Measurements from ENCODE around the gene RASGRP3. TPM values are rescaled to one million over a fixed set of nuclear protein-coding genes. Genes with fewer than 3 reads are reported as not detected.

The RASGRP3 gene
- polyA plus RNA-seq, 3 donors from 2014 or later: 1.8 to 2.5 TPM; not detected in 1

GRCh38 chr2:33561872-33562271, 85.4 kb downstream of the RASGRP3 start:
- Mint-ChIP-seq H3K9me3 (no peaks in the 10 kb centered on the region), H3K27me3 (ENCODE audit: low read depth in 3 of 3) (peaks cover 0 to 1% (median 0%) of the 10 kb centered on the region in 3 donors), H3K4me1 (no peaks in the 10 kb centered on the region), H3K36me3 (peaks cover 21 to 25% (median 22%) of the 10 kb centered on the region in 3 donors), H3K27ac (no peak overlapping the region), H3K4me3 (no peak overlapping the region)
- DNase-seq: no peak

DNA sequence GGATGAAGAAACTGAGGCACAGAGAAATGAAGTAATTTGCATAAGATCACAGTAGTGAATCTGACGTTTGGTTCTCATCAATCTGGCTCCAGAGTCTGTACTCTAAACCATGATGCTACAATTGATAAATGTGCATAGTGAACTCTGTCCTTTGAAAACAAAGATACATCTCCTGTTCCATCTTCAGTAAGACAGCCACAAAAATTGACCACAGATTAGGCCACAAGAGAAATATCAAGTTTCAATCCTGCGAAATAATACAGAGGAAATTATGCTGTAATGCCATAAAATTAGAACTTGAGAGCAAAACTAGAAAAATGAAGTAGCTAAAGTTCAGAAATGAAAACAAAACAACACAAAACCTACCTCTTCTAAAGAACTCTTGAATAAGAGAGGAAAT, 94.2 kb downstream of the RASGRP3 start:
- no peak for DNase-seq
- H3K27me3 Mint-ChIP-seq (ENCODE audit: low read depth in 3 of 3): no peaks in the 10 kb centered on the region
- no peak overlapping the region for H3K27ac Mint-ChIP-seq
- no peak overlapping the region for H3K4me3 Mint-ChIP-seq
- H3K36me3 Mint-ChIP-seq: peaks cover 0 to 4% (median under 1%) of the 10 kb centered on the region in 3 donors
- H3K4me1 Mint-ChIP-seq: no peaks in the 10 kb centered on the region
- H3K9me3 Mint-ChIP-seq: no peaks in the 10 kb centered on the region

DNA sequence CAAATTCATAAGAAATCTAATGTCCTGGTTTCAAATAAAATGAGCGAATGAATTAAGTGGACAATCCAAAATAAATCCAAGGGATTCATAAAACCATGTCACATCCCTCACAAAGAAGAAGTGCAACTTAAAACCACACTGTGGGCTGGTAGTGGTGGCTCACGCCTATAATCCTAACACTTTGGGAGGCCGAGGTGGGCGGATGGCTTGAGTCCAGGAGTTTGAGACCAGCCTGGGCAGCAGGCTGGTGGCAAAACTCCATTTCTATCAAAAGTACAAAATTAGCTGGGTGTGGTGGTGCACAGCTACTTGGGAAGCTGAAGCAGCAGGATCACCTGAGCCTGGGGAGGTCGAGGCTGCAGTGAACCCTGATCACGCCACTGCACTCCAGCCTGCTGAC, 97.2 kb downstream of the RASGRP3 start:
- Mint-ChIP-seq H3K9me3 (no peaks in the 10 kb centered on the region), H3K36me3 (no peaks in the 10 kb centered on the region), H3K27ac (no peak overlapping the region), H3K4me1 (no peaks in the 10 kb centered on the region), H3K4me3 (no peak overlapping the region), H3K27me3 (ENCODE audit: low read depth in 3 of 3) (no peaks in the 10 kb centered on the region)
- DNase-seq: no peak

DNA sequence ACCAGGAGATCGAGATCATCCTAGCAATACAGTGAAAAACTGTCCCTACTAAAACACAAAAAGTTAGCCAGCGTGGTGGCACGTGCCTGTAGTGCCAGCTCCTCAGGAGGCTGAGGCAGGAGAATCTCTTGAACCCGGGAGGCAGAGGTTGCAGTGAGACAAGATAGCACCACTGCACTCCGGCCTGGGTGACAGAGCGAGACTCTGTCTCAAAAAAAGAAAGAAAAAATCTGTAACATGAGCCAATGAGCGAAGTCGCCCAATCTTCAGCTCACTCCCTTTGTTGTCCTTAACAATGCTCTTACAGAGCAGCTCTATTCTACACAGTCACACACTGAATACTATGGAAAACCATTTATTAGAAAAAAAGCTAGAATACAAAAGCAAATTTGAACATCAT, 100.6 kb downstream of the RASGRP3 start:
- Mint-ChIP-seq H3K27me3 (ENCODE audit: low read depth in 3 of 3) (peaks cover 0 to 2% (median 0%) of the 10 kb centered on the region in 3 donors), H3K27ac (no peak overlapping the region), H3K4me1 (no peaks in the 10 kb centered on the region), H3K9me3 (no peaks in the 10 kb centered on the region), H3K36me3 (peaks cover 3 to 4% (median 4%) of the 10 kb centered on the region in 3 donors), H3K4me3 (no peak overlapping the region)
- no peak for DNase-seq

DNA sequence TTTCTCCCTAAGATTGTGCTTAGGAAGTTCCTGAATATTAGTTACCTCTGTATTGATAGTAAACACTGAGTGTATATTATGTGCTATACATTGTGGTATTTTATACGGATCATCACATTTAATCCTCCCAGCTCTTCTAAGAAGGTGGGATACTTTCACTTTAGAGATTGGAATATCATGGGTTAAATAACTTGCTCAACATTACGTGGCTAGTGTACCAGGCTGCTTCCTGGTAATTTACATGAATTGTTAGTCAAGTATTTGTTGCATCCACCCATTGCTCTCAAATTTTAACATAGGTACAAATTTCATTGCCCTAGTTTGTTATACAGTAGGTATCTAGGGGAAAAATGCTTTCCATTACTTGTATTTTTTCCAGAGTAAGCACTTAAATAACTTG, 101.2 kb downstream of the RASGRP3 start:
- Mint-ChIP-seq H3K27ac (no peak overlapping the region), H3K9me3 (no peaks in the 10 kb centered on the region), H3K4me1 (no peaks in the 10 kb centered on the region), H3K36me3 (peaks cover 6 to 8% (median 7%) of the 10 kb centered on the region in 3 donors), H3K27me3 (ENCODE audit: low read depth in 3 of 3) (peaks cover 0 to 2% (median 0%) of the 10 kb centered on the region in 3 donors), H3K4me3 (no peak overlapping the region)
- no peak for DNase-seq

- Mint-ChIP-seq H3K9me3 (no peaks in the 10 kb centered on the region), H3K27ac (peak overlapping the region in 1 of 6 donors; percentile 50), H3K36me3 (peaks cover 8 to 11% (median 10%) of the 10 kb centered on the region in 3 donors), H3K27me3 (ENCODE audit: low read depth in 3 of 3) (peaks cover 0 to 2% (median 0%) of the 10 kb centered on the region in 3 donors), H3K4me1 (no peaks in the 10 kb centered on the region), H3K4me3 (no peak overlapping the region)
- DNase-seq: no peak
Measured at GRCh38 chr2:33579227-33579626, 102.8 kb downstream of the RASGRP3 start.

- Mint-ChIP-seq H3K4me3 (no peak overlapping the region), H3K36me3 (peaks cover 8 to 24% (median 20%) of the 10 kb centered on the region in 3 donors), H3K27me3 (ENCODE audit: low read depth in 3 of 3) (peaks cover 0 to 2% (median 2%) of the 10 kb centered on the region in 3 donors), H3K4me1 (no peaks in the 10 kb centered on the region), H3K27ac (peak overlapping the region in 1 of 6 donors; percentile 41), H3K9me3 (no peaks in the 10 kb centered on the region)
- no peak for DNase-seq
Measured at GRCh38 chr2:33581872-33582271, 105.4 kb downstream of the RASGRP3 start.

GRCh38 chr2:33583194-33583938, 106.9 kb downstream of the RASGRP3 start:
- peaks cover 10 to 27% (median 20%) of the 10 kb centered on the region in 3 donors for H3K36me3 Mint-ChIP-seq
- peak overlapping the region in 1 of 6 donors; percentile 23 for H3K27ac Mint-ChIP-seq
- DNase-seq: peak; percentile 16 to 26 (median 23)

GRCh38 chr2:33586766-33587165, 110.3 kb downstream of the RASGRP3 start:
- Mint-ChIP-seq H3K27me3 (ENCODE audit: low read depth in 3 of 3) (peaks cover 0 to 2% (median 1%) of the 10 kb centered on the region in 3 donors), H3K36me3 (peaks cover 11 to 35% (median 34%) of the 10 kb centered on the region in 3 donors), H3K4me1 (no peaks in the 10 kb centered on the region), H3K9me3 (no peaks in the 10 kb centered on the region), H3K4me3 (no peak overlapping the region), H3K27ac (no peak overlapping the region)
- DNase-seq: no peak

More at GRCh38 chr2:33583194-33583938, 106.9 kb downstream of the RASGRP3 start:
- no peaks in the 10 kb centered on the region for H3K4me1 Mint-ChIP-seq
- no peaks in the 10 kb centered on the region for H3K9me3 Mint-ChIP-seq
- no peak overlapping the region for H3K4me3 Mint-ChIP-seq
- peaks cover 0 to 2% (median 2%) of the 10 kb centered on the region in 3 donors for H3K27me3 Mint-ChIP-seq (ENCODE audit: low read depth in 3 of 3)

DNA sequence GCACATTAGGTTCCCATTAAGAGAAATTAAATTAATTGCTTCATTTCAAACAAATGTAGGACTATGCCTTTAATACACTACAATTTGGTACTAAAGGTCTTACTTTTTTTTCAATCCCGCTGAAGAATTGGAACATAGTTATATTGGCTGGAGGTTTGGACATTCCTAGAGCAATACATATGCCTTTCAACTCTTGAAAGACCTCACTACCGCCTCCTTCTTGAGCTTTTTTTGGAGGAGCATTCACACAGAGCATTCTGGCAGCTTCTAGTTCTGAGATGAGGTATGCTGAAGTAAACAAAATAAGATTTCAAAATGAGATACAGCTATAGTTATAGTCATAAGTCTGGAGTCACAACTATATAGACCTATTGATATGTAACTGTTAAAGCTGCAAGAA, 111.8 kb downstream of the RASGRP3 start:
- Mint-ChIP-seq H3K36me3 (peaks cover 5 to 36% (median 36%) of the 10 kb centered on the region in 3 donors), H3K4me1 (no peaks in the 10 kb centered on the region), H3K9me3 (no peaks in the 10 kb centered on the region), H3K4me3 (no peak overlapping the region), H3K27ac (no peak overlapping the region), H3K27me3 (ENCODE audit: low read depth in 3 of 3) (peaks cover 0 to 2% (median 1%) of the 10 kb centered on the region in 3 donors)
- DNase-seq: no peak

DNA sequence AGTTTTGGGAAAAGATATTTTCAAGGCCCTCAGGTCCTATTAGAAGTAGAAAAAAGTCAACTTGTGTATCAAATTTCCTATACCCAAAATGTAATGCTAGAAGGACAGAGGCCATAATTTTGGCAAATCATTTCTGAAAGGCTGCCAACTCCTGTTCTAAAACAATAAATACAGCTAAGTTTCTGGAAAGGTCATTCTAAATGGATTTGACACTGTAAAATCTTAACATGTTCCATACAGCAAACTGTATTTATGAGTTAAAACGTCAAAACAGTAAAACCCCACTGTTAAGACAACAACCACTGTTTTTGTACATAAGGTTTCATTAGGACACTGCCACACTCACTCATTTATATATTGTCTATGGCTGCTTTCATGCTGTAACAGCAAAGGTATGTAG, 113.0 kb downstream of the RASGRP3 start:
- no peaks in the 10 kb centered on the region for H3K4me1 Mint-ChIP-seq
- peaks cover 0 to 2% (median 1%) of the 10 kb centered on the region in 3 donors for H3K27me3 Mint-ChIP-seq (ENCODE audit: low read depth in 3 of 3)
- H3K4me3 Mint-ChIP-seq: no peak overlapping the region
- H3K9me3 Mint-ChIP-seq: no peaks in the 10 kb centered on the region
- no peak for DNase-seq
- H3K36me3 Mint-ChIP-seq: peaks cover 11 to 38% (median 31%) of the 10 kb centered on the region in 3 donors
- H3K27ac Mint-ChIP-seq: no peak overlapping the region

- Mint-ChIP-seq H3K27me3 (ENCODE audit: low read depth in 3 of 3) (peaks cover 6 to 10% (median 8%) of the 10 kb centered on the region in 3 donors), H3K27ac (no peak overlapping the region), H3K4me1 (peaks cover 34 to 46% of the 10 kb centered on the region in 2 donors), H3K4me3 (no peak overlapping the region), H3K36me3 (peaks cover 16 to 24% (median 21%) of the 10 kb centered on the region in 3 donors), H3K9me3 (no peaks in the 10 kb centered on the region)
- no peak for DNase-seq
Measured at GRCh38 chr2:33595385-33595784, 118.9 kb downstream of the RASGRP3 start.

DNA sequence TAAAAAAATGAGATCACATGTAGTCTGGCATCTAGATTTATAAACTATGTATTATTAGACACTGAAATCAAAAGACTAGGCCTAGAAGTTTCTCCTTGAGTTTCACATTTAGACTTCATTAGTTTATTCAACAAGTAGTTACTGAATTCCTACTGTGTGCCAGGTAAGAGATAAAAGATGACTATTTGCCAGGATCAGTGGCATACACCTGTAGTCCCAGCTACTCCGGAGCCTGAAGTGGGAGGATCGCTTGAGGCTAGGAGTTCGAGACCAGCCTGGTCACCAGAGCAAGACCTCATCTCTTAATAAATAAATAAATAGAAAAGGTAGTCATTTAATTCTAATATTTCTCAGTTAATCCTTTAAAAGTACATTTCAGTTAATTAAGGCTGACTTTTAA, 120.6 kb downstream of the RASGRP3 start:
- peak overlapping the region in 2 of 6 donors; percentile 22 to 80 for H3K27ac Mint-ChIP-seq
- peaks cover 11 to 23% (median 16%) of the 10 kb centered on the region in 3 donors for H3K36me3 Mint-ChIP-seq
- peaks cover 34 to 46% of the 10 kb centered on the region in 2 donors for H3K4me1 Mint-ChIP-seq
- H3K9me3 Mint-ChIP-seq: no peaks in the 10 kb centered on the region
- H3K4me3 Mint-ChIP-seq: peak overlapping the region in 4 of 5 donors; percentile 17 to 100 (median 35)
- H3K27me3 Mint-ChIP-seq (ENCODE audit: low read depth in 3 of 3): peaks cover 6 to 10% (median 8%) of the 10 kb centered on the region in 3 donors
- DNase-seq: no peak

GRCh38 chr2:33598561-33599174, 122.2 kb downstream of the RASGRP3 start:
- H3K27ac Mint-ChIP-seq: peak overlapping the region; percentile 80 to 97 (median 94)
- no peak for DNase-seq
- peaks cover 6 to 10% (median 8%) of the 10 kb centered on the region in 3 donors for H3K27me3 Mint-ChIP-seq (ENCODE audit: low read depth in 3 of 3)
- H3K4me1 Mint-ChIP-seq: peaks cover 34 to 46% of the 10 kb centered on the region in 2 donors
- peaks cover 4 to 13% (median 10%) of the 10 kb centered on the region in 3 donors for H3K36me3 Mint-ChIP-seq
- peak overlapping the region; percentile 96 to 100 (median 98) for H3K4me3 Mint-ChIP-seq
- peaks cover 0 to 3% (median 0%) of the 10 kb centered on the region in 6 donors for H3K9me3 Mint-ChIP-seq
